Prostate gland (tissue), 2 donors: ENCODE results near the gene IL12RB2.

Experiments
- POLR2A ChIP-seq: fragments of 450-650 bp; IDR thresholded peaks from one replicate; pipeline ENCODE4 v1.6.1; 2016; ENCODE audit warnings: antibody characterized with exemption, mild to moderate bottlenecking
- TF ChIP-seq, protein P1 (sequence below), 4 experiments: fragments of 200-600 bp in 2 of 4; fragments of 450-650 bp in 2 of 4; sonication (generic) in 2 of 4; IDR thresholded peaks; 1 replicate in 3 of 4; 2 replicates in 1 of 4; pipeline ENCODE4 v1.5.1; 2016 to 2019; ENCODE audit warnings: antibody characterized with exemption in 4 of 4, mild to moderate bottlenecking in 2 of 4, moderate library complexity in 2 of 4

GRCh38 chr1:67312615-67313014, 4.9 kb downstream of the IL12RB2 start:
- TF ChIP-seq, protein P1, sequence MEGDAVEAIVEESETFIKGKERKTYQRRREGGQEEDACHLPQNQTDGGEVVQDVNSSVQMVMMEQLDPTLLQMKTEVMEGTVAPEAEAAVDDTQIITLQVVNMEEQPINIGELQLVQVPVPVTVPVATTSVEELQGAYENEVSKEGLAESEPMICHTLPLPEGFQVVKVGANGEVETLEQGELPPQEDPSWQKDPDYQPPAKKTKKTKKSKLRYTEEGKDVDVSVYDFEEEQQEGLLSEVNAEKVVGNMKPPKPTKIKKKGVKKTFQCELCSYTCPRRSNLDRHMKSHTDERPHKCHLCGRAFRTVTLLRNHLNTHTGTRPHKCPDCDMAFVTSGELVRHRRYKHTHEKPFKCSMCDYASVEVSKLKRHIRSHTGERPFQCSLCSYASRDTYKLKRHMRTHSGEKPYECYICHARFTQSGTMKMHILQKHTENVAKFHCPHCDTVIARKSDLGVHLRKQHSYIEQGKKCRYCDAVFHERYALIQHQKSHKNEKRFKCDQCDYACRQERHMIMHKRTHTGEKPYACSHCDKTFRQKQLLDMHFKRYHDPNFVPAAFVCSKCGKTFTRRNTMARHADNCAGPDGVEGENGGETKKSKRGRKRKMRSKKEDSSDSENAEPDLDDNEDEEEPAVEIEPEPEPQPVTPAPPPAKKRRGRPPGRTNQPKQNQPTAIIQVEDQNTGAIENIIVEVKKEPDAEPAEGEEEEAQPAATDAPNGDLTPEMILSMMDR (IDR thresholded peaks at IDR 0.05), result no peak
- TF ChIP-seq POLR2A, result no peak
